Activated B cell treated with CpG ODN at 0.5 μM for 24 hours (primary cell): ENCODE results near the gene GFAP. TPM values are rescaled to one million over a fixed set of nuclear protein-coding genes. Genes with fewer than 3 reads are reported as not detected.

Experiments
- ATAC-seq: fragments of 200-7000 bp; cut with Tn5 transposase; one replicate; pipeline ENCODE4 v1.10.0; 2021; ENCODE audit warnings: low read depth, mild to moderate bottlenecking, moderate library complexity
- CTCF ChIA-PET: fragments of 350-600 bp; sonication (Branson Sonifier 250); formaldehyde crosslinking; loops from one replicate; lab custom pipeline; 2021; ENCODE audit warnings: antibody characterized with exemption; lab: Charles Lee
- POLR2A ChIA-PET: fragments of 350-600 bp; sonication (Branson Sonifier 250); formaldehyde crosslinking; loops from one replicate; lab custom pipeline; 2021; ENCODE audit warnings: antibody characterized with exemption; lab: Charles Lee
- DNase-seq: peaks from one replicate; pipeline ENCODE4 v3.0.0; 2022
- H3K27ac Mint-ChIP-seq: one replicate; pipeline ENCODE4 v1.8.0; 2020; ENCODE audit warnings: mixed read lengths
- H3K27me3 Mint-ChIP-seq: one replicate; pipeline ENCODE4 v1.8.0; 2021; ENCODE audit warnings: mixed read lengths
- H3K36me3 Mint-ChIP-seq: one replicate; pipeline ENCODE4 v1.8.0; 2021; ENCODE audit warnings: low read depth, mixed read lengths
- H3K4me1 Mint-ChIP-seq: one replicate; pipeline ENCODE4 v1.8.0; 2021; ENCODE audit warnings: mixed read lengths
- H3K4me3 Mint-ChIP-seq: one replicate; pipeline ENCODE4 v1.8.0; 2020; ENCODE audit warnings: mild to moderate bottlenecking, mixed read lengths
- H3K9me3 Mint-ChIP-seq: one replicate; pipeline ENCODE4 v1.8.0; 2020; ENCODE audit warnings: mixed read lengths
- CTCF ChIP-seq: fragments of 200-600 bp; IDR thresholded peaks from one replicate; pipeline ENCODE4 v1.8.0; 2022; ENCODE audit warnings: antibody characterized with exemption, mild to moderate bottlenecking
- intact Hi-C: fragments of 100-400 bp; cut with micrococcal nuclease; formaldehyde crosslinking; loops from one replicate; pipeline ENCODE4 v1.15.1; 2024
- total RNA-seq: library from RNA; stranded (reverse); gene quantifications from 2 replicates; pipeline ENCODE4 v1.2.3, GENCODE V29; 2022

Gene GFAP
- total RNA-seq, 1 donor from 2014 or later = not detected

DNA sequence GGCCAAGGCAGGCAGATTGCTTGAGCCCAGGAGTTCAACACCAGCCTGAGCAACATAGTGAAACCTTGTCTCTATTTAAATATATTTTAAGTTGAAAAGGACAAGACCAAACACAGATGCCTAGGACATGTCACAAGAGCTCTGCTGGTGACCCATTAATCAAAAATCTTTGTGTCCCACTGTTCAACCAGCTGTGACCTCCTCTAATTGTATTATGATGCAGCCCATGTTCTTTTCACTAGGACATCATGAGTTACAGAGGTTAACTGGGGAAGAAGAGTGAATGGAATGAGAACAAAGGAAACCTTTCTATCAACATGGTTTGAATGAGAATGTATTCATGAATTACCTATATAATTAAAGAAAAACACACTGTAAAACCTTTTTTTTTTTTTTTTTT lies 23.1 kb downstream of the GFAP start:
- CTCF ChIA-PET = no interaction called here

DNA sequence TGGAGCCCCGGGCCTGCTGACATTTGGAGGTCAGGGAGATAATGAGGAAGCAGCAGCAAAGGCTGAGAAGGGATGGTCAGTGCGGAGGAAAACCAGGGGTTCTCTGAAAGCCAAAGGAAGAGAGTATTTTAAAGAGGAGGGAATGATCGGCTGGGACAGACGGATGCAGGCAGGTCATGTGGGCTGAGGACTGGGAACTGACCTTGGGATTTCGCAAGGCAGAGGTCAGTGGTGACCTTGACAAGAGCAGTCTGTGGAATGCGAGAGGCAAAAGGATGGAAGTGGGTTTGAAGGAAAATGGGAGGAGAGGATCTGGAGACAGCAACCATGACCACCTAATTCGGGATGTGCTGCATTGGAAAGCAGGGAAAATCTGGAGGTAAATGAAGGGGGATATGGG lies 26.3 kb downstream of the GFAP start:
- DNase-seq (no peak), ATAC-seq (no peak)
- Mint-ChIP-seq H3K9me3 (no peaks in the 10 kb centered on the region), H3K27me3 (no peaks in the 10 kb centered on the region), H3K4me1 (peaks cover 3% of the 10 kb centered on the region), H3K27ac (no peak overlapping the region), H3K36me3 (peaks cover 52% of the 10 kb centered on the region), H3K4me3 (no peak overlapping the region)
- ChIA-PET POLR2A (no interaction called here), CTCF (no interaction called here)
- no peak for TF ChIP-seq CTCF
- intact Hi-C loops = no loop called here

More for the DNA sequence above, 23.1 kb downstream of the GFAP start:
- H3K36me3 Mint-ChIP-seq = peaks cover 38% of the 10 kb centered on the region
- H3K4me1 Mint-ChIP-seq = peaks cover 15% of the 10 kb centered on the region
- intact Hi-C loops = loop anchor here (10.0 kb wide), 1 partner anchor 187 kb away; the partner anchor contains the start of gene DBF4B
- H3K4me3 Mint-ChIP-seq = no peak overlapping the region
- TF ChIP-seq CTCF = no peak
- H3K27me3 Mint-ChIP-seq = no peaks in the 10 kb centered on the region
- H3K27ac Mint-ChIP-seq = no peak overlapping the region
- no peaks in the 10 kb centered on the region for H3K9me3 Mint-ChIP-seq
- no peak for DNase-seq
- ATAC-seq = no peak
- POLR2A ChIA-PET = interaction anchor here (0.7 kb wide), 1 partner anchor 165 kb away, joined by 5 read pairs; no protein-coding TSS in a partner anchor

GRCh38 chr17:44887971-44888954 lies 27.0 kb downstream of the GFAP start:
- no peak for ATAC-seq
- H3K27me3 Mint-ChIP-seq = no peaks in the 10 kb centered on the region
- no peak overlapping the region for H3K27ac Mint-ChIP-seq
- no peak for DNase-seq
- H3K4me1 Mint-ChIP-seq = peaks cover under 1% of the 10 kb centered on the region
- no peak for TF ChIP-seq CTCF
- peaks cover 53% of the 10 kb centered on the region for H3K36me3 Mint-ChIP-seq
- H3K9me3 Mint-ChIP-seq = no peaks in the 10 kb centered on the region
- intact Hi-C loops = no loop called here
- no peak overlapping the region for H3K4me3 Mint-ChIP-seq
- ChIA-PET POLR2A (interaction anchor here (0.6 kb wide), 1 partner anchor 11 kb away, joined by 3 read pairs; the partner anchor contains the start of gene EFTUD2), CTCF (no interaction called here)

GRCh38 chr17:44887016-44887415 lies 28.3 kb downstream of the GFAP start:
- H3K27me3 Mint-ChIP-seq = no peaks in the 10 kb centered on the region
- H3K27ac Mint-ChIP-seq = no peak overlapping the region
- no peak overlapping the region for H3K4me3 Mint-ChIP-seq
- H3K9me3 Mint-ChIP-seq = no peaks in the 10 kb centered on the region
- ChIA-PET POLR2A (no interaction called here), CTCF (no interaction called here)
- DNase-seq (no peak), ATAC-seq (no peak)
- peaks cover 60% of the 10 kb centered on the region for H3K36me3 Mint-ChIP-seq
- no peaks in the 10 kb centered on the region for H3K4me1 Mint-ChIP-seq
- intact Hi-C loops = no loop called here
- TF ChIP-seq CTCF = no peak

DNA sequence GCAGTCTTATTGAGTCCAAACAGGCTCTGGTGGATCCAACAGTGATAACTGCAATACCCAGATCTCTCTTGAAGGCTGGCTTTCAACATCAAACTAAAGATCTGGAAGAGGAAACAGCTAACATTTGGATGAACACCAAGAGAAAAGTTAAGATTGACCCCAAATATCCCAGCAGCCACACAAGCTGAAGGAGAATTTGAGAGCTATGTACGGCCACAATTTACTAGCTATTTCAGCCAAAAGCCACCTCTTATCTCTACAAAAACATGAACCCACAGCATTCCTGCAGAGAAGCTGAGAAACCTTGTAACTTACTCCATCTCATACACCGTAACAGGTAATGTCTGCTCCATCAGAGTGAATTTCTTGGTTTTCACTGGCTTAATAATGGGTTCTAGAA lies 30.4 kb downstream of the GFAP start:
- intact Hi-C loops = no loop called here
- CTCF ChIA-PET = no interaction called here
- TF ChIP-seq CTCF = no peak
- Mint-ChIP-seq H3K27ac (no peak overlapping the region), H3K36me3 (peaks cover 67% of the 10 kb centered on the region), H3K4me1 (no peaks in the 10 kb centered on the region), H3K4me3 (no peak overlapping the region), H3K27me3 (no peaks in the 10 kb centered on the region), H3K9me3 (no peaks in the 10 kb centered on the region)
- POLR2A ChIA-PET = no interaction called here
- no peak for ATAC-seq
- no peak for DNase-seq
